Ectodermal cell (in vitro differentiated cells): ENCODE data around the gene WDFY4.

Source experiments
- H3K27ac ChIP-seq: 2 replicates; pipeline ENCODE4 v1.7.0; 2013; ENCODE audit warnings: mild to moderate bottlenecking, low read depth, low read length; ENCODE audit not compliant: insufficient read depth, poor library complexity, severe bottlenecking
- H3K27me3 ChIP-seq: 2 replicates; pipeline ENCODE4 v1.7.0; 2013; ENCODE audit warnings: mild to moderate bottlenecking, low read length; ENCODE audit not compliant: insufficient read depth, control insufficient read depth, poor library complexity, severe bottlenecking
- H3K36me3 ChIP-seq: one replicate; pipeline ENCODE4 v1.7.0; 2013; ENCODE audit warnings: low read length; ENCODE audit not compliant: control insufficient read depth, insufficient read depth
- H3K4me1 ChIP-seq: one replicate; pipeline ENCODE4 v1.7.0; 2013; ENCODE audit warnings: low read length; ENCODE audit not compliant: control insufficient read depth, insufficient read depth
- H3K4me3 ChIP-seq: 2 replicates; pipeline ENCODE4 v1.7.0; 2013; ENCODE audit warnings: low read depth, low read length, control low read depth; ENCODE audit not compliant: insufficient read depth
- H3K9me3 ChIP-seq: 2 replicates; pipeline ENCODE4 v1.7.0; 2013; ENCODE audit warnings: mild to moderate bottlenecking, low read length, moderate library complexity; ENCODE audit not compliant: control insufficient read depth
- WGBS, 2 experiments: methylation state at CpG; one replicate each; pipeline ENCODE4 v1.1.7; 2013; ENCODE audit warnings: missing lambda C conversion rate in 2 of 2; 5-methylcytosine and 5-hydroxymethylcytosine counted together

WDFY4 gene

GRCh38 chr10:48798481-48799254, 114.0 kb downstream of the WDFY4 start:
- H3K4me1 ChIP-seq, result no peaks in the 10 kb centered on the region

GRCh38 chr10:48799341-48800006, 114.8 kb downstream of the WDFY4 start:
- no peaks in the 10 kb centered on the region for H3K4me1 ChIP-seq
- H3K27ac ChIP-seq, result no peak overlapping the region
- no peak overlapping the region for H3K4me3 ChIP-seq
- H3K9me3 ChIP-seq, result no peaks in the 10 kb centered on the region
- 94 to 96% methylated on average over 17 of the region's 17 CpGs for WGBS, 2 experiments
- H3K36me3 ChIP-seq, result no peaks in the 10 kb centered on the region
- H3K27me3 ChIP-seq, result no peaks in the 10 kb centered on the region

More at GRCh38 chr10:48798481-48799254, 114.0 kb downstream of the WDFY4 start:
- no peak overlapping the region for H3K4me3 ChIP-seq
- H3K9me3 ChIP-seq, result no peaks in the 10 kb centered on the region
- 86 to 95% methylated on average over 5 of the region's 5 CpGs for WGBS, 2 experiments
- no peaks in the 10 kb centered on the region for H3K27me3 ChIP-seq
- H3K36me3 ChIP-seq, result no peaks in the 10 kb centered on the region
- no peak overlapping the region for H3K27ac ChIP-seq

DNA sequence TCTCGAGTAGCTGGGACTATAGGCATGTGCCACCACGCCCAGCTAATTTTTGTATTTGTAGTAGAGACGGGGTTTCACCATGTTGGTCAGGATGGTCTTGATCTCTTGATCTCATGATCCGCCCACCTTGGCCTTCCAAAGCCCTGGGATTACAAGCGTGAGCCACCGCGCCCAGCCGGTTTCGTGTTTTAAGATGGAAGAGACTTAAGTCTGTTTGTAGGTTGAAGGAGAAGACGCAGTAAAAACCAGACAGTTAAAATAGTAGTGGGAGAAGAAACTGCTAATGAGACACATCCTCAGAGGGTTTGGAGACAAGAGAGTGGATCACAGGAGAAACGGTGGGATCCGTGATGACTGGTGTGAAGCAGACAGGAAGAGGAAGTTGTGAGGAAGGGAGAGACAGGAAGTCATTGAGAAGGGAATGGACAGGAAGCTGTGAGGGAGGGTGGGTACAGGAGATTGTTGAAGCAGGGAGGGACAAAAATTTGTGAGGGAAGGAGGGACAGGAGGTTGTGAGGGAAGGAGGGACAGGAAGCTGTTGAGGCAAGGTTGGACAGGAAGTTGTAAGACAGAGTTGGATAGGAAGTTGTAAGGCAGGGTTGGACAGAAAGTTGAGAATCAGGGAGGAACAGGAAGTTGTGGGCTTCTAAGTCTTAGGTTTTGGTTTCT, 115.5 kb downstream of the WDFY4 start:
- 93% methylated on average over 12 of the region's 12 CpGs for WGBS, 2 experiments
- Histone ChIP-seq H3K9me3 (no peaks in the 10 kb centered on the region), H3K27me3 (no peaks in the 10 kb centered on the region), H3K27ac (no peak overlapping the region), H3K36me3 (no peaks in the 10 kb centered on the region), H3K4me3 (no peak overlapping the region), H3K4me1 (no peaks in the 10 kb centered on the region)

- Histone ChIP-seq H3K36me3 (no peaks in the 10 kb centered on the region), H3K9me3 (no peaks in the 10 kb centered on the region), H3K4me3 (no peak overlapping the region), H3K27ac (no peak overlapping the region), H3K27me3 (no peaks in the 10 kb centered on the region), H3K4me1 (no peaks in the 10 kb centered on the region)
Observed at GRCh38 chr10:48801001-48801421, 116.3 kb downstream of the WDFY4 start.

GRCh38 chr10:48802611-48803071, 118.0 kb downstream of the WDFY4 start:
- H3K27ac ChIP-seq, result no peak overlapping the region
- H3K27me3 ChIP-seq, result no peaks in the 10 kb centered on the region
- no peaks in the 10 kb centered on the region for H3K36me3 ChIP-seq
- H3K9me3 ChIP-seq, result no peaks in the 10 kb centered on the region
- no peaks in the 10 kb centered on the region for H3K4me1 ChIP-seq
- 94 to 98% methylated on average over 2 of the region's 2 CpGs for WGBS, 2 experiments
- no peak overlapping the region for H3K4me3 ChIP-seq

GRCh38 chr10:48803801-48804584, 119.3 kb downstream of the WDFY4 start:
- H3K4me1 ChIP-seq, result no peaks in the 10 kb centered on the region
- H3K27ac ChIP-seq, result no peak overlapping the region
- no peak overlapping the region for H3K4me3 ChIP-seq
- H3K27me3 ChIP-seq, result no peaks in the 10 kb centered on the region
- 90 to 91% methylated on average over 4 of the region's 4 CpGs for WGBS, 2 experiments
- H3K36me3 ChIP-seq, result no peaks in the 10 kb centered on the region
- no peaks in the 10 kb centered on the region for H3K9me3 ChIP-seq

DNA sequence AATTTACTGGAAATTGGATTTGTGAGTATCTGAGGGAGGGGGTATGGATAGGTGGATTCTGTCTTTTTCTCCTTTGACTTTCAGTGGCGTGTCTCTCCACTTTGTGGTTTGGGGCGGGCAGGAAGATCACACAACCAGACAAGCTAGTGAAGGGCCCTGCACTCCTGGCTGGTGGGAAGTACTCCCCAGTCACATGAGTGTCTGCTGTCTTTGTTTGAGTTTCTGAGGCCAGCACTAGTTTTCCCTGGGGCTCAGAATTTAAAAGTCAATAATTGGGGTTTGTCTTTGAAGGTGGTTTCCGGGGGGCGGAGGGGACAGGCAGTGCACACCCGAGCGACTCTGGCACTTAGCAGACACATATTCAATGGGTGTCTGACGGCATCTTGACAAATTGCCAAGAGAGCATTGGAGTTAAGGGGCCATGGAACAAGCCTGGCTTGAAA, 120.1 kb downstream of the WDFY4 start:
- 91 to 93% methylated on average over 7 of the region's 7 CpGs for WGBS, 2 experiments
- Histone ChIP-seq H3K27ac (no peak overlapping the region), H3K36me3 (no peaks in the 10 kb centered on the region), H3K4me3 (no peak overlapping the region), H3K27me3 (no peaks in the 10 kb centered on the region), H3K4me1 (no peaks in the 10 kb centered on the region), H3K9me3 (no peaks in the 10 kb centered on the region)

GRCh38 chr10:48805411-48805810, 120.7 kb downstream of the WDFY4 start:
- no peaks in the 10 kb centered on the region for H3K9me3 ChIP-seq
- H3K4me1 ChIP-seq, result no peaks in the 10 kb centered on the region
- WGBS, 2 experiments, result 86% methylated on average over 1 of the region's 1 CpG
- no peaks in the 10 kb centered on the region for H3K36me3 ChIP-seq
- H3K27ac ChIP-seq, result no peak overlapping the region
- no peaks in the 10 kb centered on the region for H3K27me3 ChIP-seq
- no peak overlapping the region for H3K4me3 ChIP-seq

DNA sequence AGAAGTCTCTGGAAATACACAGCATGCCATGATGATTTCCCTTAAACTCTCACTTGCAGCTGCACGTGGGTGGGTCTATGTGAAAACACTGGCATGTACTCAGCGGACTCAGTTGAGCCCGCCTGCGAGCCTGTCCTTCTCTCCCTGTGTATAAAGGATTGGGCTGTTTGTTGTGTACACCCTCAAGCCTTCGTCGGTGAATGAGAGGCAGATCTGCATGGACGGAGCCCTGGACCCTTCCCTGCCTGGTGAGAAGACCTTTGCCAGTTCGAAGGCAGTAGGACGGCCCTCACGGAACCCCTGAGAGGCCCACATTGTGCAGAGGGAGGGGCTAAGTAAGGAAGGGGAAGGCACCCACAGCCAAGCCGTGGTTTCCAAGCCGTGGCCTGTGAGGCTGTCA, 121.2 kb downstream of the WDFY4 start:
- no peaks in the 10 kb centered on the region for H3K4me1 ChIP-seq
- H3K27me3 ChIP-seq, result no peaks in the 10 kb centered on the region
- H3K27ac ChIP-seq, result no peak overlapping the region
- WGBS, 2 experiments, result 90 to 93% methylated on average over 12 of the region's 12 CpGs
- H3K9me3 ChIP-seq, result no peaks in the 10 kb centered on the region
- no peak overlapping the region for H3K4me3 ChIP-seq
- H3K36me3 ChIP-seq, result no peaks in the 10 kb centered on the region
